ENCODE data around the gene DMD.

DMD gene

GRCh38 chrX:31563792-31564191, 1647.6 kb downstream of the DMD start:
- no peak for DNase-seq

DNA sequence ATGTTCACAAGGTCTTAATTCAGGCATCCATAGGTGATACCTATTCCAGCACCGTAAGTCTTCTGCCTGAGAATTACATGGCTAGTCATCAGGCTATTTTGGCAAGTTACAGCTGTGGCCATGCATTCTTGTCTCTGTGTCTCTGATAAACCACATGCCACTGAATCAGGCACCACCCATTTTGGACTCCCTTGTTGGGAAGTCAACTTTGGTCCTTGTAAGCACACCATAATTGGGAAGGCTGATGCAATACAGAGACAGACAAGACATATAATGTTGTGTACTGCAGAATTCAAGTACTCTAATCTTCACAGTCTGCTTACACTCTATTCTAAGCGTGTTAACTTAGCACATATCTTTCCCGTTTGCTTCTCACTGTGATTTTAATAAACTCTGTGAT, 1655.8 kb downstream of the DMD start:
- no peak for DNase-seq

GRCh38 chrX:31551913-31552312, 1659.4 kb downstream of the DMD start:
- no peak for DNase-seq

GRCh38 chrX:31550158-31550557, 1661.2 kb downstream of the DMD start:
- no peak for DNase-seq

- no peak for DNase-seq
Observed at GRCh38 chrX:31547816-31548215, 1663.5 kb downstream of the DMD start.

DNA sequence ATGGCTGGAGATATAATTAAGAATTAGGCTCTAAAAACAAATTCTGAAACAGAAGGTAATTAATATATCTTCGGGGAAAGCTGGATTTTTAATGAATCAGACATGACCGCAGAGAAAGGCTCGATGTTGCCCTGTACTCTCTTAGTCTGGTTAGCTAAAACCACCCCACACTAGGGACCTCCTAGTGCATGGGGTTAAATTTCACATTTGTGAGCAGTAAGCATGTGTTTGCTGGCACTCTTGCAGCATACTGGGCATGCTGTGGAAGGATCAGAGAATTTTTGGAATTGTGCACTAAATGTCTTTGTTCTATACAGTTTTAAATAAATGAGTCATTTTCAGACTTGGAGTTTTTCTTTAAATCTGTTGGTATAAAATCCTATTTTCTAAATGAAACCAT, 1663.9 kb downstream of the DMD start:
- DNase-seq = no peak

GRCh38 chrX:31546126-31546525, 1665.2 kb downstream of the DMD start:
- DNase-seq = no peak

GRCh38 chrX:31545726-31546125, 1665.6 kb downstream of the DMD start:
- DNase-seq = no peak

DNA sequence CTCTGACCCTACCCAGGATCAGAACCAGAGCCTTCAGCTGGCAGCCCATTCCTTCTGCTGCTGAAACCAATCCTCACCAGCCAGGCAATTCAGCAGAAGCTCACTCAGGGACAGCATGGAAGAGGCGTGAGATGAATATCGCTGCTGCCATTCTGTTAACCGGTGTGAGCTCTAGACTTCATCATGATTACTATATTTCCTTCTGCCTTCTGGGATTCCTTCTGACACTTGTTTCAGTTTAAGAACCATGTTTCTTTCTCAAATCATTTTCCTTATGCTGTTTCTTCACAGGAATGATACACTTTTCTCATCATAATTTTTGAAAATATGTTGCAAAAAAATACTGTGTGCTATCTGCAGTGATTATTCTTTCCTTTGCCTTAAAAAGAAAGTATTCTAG, 1666.2 kb downstream of the DMD start:
- DNase-seq = no peak

- no peak for DNase-seq
Observed at GRCh38 chrX:31543634-31544033, 1667.7 kb downstream of the DMD start.

- DNase-seq = no peak
Observed at GRCh38 chrX:31542566-31542965, 1668.8 kb downstream of the DMD start.

GRCh38 chrX:31540313-31540712, 1671.0 kb downstream of the DMD start:
- no peak for DNase-seq

DNA sequence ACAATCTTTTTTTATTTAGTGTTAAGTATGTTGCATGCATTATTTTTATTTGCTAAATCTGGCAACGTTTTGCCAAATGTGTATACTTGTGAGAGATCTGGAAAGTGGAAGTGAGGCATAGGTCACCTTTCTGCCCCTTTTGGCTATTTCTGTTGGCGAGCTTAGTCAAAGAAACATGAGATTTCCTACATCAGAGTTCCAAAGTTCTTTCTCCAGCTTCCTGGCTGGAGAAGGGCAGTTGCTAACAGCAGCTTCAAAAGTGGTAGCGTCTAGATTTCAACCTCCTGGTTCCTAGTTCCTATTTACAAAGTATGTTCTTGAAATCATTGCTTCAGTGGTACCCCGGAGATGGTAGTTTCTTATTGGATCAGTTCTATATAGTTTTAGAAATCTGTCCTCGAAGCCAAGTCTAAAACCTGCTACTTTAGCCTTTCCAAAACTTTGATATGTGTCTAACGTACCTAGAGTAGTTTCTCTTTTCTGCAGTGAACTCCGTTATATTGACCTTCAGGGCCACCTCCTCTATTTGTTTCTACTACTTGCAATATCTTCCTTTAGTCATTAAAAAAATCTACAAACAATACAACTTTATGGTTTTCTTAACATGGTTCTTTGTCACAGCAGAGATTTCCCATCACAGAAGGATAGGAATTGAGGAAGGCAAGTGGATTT, 1683.8 kb downstream of the DMD start:
- DNase-seq = no peak

- DNase-seq = no peak
Observed at GRCh38 chrX:31523884-31524536, 1687.3 kb downstream of the DMD start.

- no peak for DNase-seq
Observed at GRCh38 chrX:31522760-31523159, 1688.6 kb downstream of the DMD start.

GRCh38 chrX:31521941-31522340, 1689.4 kb downstream of the DMD start:
- DNase-seq = no peak

DNA sequence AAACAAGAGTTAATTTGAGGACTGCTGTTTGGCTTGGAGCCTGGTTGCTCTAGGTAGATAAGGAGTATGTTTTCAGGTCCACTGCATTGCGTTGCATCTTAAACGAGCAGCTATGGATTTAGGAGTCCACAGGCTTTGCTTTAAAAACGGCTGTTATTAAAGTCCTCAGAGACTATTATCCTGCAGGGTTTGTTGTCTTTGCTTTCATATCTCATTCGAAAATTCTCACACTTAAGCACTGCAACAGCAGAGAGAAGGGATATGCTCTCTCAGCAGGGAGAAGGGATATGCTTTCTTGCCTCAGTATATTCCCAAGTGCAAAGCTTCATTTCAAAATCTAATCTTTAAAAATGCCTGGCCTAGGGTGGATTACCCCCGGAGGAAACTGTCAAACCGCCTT, 1694.8 kb downstream of the DMD start:
- DNase-seq = no peak

DNA sequence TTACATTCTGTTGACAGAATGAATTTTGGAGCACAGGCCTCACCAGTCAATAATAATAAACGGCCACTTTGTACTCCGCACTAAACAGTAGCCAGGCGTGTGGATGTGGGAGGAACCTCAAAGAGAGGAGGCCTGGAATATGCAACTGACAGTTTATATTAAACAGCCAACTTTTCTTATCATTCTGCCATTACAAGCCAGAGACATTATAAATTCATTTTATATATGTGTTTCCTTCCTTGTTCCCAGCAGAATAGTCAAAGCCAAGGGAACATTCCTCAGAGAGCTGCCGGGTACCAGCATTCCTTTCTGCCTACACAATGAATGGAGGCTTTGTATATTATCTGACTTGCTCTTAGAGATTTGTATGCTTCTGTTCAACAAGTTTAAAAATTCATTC, 1703.0 kb downstream of the DMD start:
- DNase-seq = no peak

DNA sequence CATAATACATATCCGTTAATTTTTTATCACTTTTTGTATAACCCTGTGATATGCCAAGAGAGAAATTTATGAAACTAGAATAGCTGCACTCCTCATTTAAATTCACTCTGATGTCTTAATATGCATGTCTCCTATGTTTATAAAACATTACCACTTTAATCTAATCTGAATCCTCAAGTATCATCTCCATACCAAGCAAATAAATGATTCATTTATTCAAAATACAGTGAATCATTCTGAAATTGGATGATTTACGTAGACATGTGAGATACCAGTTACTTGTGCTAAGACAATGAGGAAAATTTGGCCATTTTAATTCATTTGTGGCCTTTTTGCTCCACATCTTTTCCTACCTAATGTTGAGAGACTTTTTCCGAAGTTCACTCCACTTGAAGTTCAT, 1704.4 kb downstream of the DMD start:
- no peak for DNase-seq

DNA sequence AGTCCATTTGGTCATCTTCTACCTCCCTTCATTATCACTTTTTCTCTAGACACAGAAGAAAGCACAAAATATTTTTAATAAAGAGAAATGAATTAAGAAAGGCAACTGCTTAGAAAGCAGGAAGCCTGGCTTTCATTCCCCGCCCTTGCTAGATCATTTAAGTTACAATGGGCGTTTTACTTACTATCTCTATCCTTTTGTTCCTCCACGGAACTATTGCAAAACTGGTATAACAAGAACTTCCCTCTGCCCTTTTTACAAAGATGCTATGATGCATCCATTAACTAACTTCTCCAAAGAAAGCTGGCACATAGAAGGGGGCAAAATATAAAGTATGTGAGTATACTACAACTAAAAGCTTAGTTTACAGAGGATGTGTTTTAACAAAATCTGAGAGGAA, 1705.0 kb downstream of the DMD start:
- DNase-seq = no peak

GRCh38 chrX:31500921-31501320, 1710.4 kb downstream of the DMD start:
- no peak for DNase-seq

DNA sequence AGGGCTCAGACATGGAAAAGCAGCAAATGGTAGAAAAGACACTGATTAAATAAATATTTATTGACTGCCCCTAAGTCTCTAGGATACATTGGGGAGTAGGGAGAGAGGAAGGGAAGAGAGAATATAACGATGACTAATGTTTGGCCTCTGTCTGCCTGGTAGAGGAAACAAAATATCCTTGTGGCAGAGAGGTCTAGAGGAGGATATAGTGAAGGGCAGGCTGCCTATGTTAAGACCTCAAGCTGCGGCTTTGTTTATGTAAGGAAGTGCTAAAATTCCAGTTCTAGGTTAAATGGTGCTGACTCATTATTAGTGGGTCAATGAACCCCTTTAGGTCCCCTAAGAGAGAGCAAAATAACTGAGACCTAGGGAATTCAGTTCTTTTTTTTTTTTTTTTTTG, 1712.2 kb downstream of the DMD start:
- no peak for DNase-seq

DNA sequence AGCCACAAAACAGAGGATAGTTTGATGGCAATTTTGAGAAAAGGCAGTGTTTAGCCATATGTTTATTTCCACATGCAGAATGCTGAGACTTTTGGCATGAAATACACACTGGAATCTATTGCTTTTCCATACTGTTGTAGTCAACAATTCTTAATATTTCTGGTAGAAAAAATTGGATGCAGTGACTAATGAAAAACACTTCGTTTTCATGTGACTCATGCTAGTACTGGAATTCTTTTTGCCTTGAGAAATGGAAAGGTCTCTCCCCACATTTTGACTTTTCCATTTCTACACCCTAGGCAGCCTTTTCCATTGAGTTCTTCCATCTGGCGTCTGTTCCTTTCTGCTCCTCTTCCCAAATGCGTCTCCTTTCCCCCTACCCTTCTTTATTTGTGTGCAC, 1714.3 kb downstream of the DMD start:
- DNase-seq = no peak

GRCh38 chrX:31487951-31488350, 1723.4 kb downstream of the DMD start:
- DNase-seq = no peak

DNA sequence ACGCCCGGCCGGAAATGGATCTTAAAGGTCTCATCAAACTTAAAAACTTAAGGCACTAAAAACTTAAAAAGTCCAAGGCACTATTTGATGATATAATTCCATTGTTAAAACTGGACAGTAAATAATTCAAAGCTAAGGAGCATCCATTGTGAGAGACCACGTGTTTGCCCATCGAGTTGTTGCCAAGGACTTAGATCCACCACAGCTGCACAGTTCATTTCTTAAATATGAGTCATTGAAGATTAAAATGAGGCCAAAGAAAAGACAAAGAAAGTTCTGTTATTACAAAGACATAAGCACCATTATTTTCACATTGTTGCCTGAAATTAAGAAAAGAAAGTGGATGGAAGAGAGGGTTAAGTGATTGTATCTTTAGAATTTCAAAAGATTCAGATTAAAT, 1728.0 kb downstream of the DMD start:
- no peak for DNase-seq
